ENCODE results near the gene EEIG1.

GRCh38 chr9:127963041-127963358, 17.8 kb downstream of the EEIG1 start:
- TF ChIP-seq CTCF (IDR thresholded peaks at IDR 0.05; ENCODE audit: insufficient read depth, low read depth, low read length) (no peak), EZH2 (IDR thresholded peaks at IDR 0.05; ENCODE audit: insufficient read depth, low read length) (no peak)

All from astrocyte (in vitro differentiated cells and primary cell).